Ovary (tissue), 9 donors: ENCODE data around the gene KCNAB2. TPM values are rescaled to one million over a fixed set of nuclear protein-coding genes. Genes with fewer than 3 reads are reported as not detected.

ENCODE experiments used
- DNase-seq, 5 donors: peaks; one replicate each; pipeline ENCODE4 v3.0.0-alpha.2; 2019 to 2020
- H3K27ac ChIP-seq, 2 donors: fragments of 200-600 bp; one replicate each; pipeline versions ENCODE4 v1.5.1 to v1.8.0; 2019 to 2022
- H3K27me3 ChIP-seq: fragments of 200-600 bp; one replicate; pipeline ENCODE4 v1.8.0; 2022
- H3K36me3 ChIP-seq: fragments of 200-600 bp; sonication (generic); one replicate; pipeline ENCODE4 v1.5.1; 2019
- H3K4me1 ChIP-seq: one replicate; pipeline ENCODE4 v1.8.1; 2013; ENCODE audit warnings: mild to moderate bottlenecking, moderate library complexity; ENCODE audit not compliant: insufficient read depth
- H3K4me3 ChIP-seq: fragments of 200-600 bp; sonication (generic); one replicate; pipeline ENCODE4 v1.5.1; 2017
- H3K9me3 ChIP-seq, 2 donors: fragments of 200-600 bp in 1 of 2; sonication (generic) in 1 of 2; one replicate each; pipeline versions ENCODE4 v1.5.1 to v1.8.1; 2013 to 2019; ENCODE audit warnings: mild to moderate bottlenecking in 1 of 2, moderate library complexity in 1 of 2
- CTCF ChIP-seq, 3 donors: fragments of 450-650 bp in 2 of 3; fragments of 200-600 bp in 1 of 3; IDR thresholded peaks; one replicate each; pipeline versions ENCODE4 v1.5.1 to v1.8.0; 2016 to 2022; ENCODE audit warnings: antibody characterized with exemption in 3 of 3, mild to moderate bottlenecking in 1 of 3
- EP300 ChIP-seq: sonication (generic); formaldehyde crosslinking; IDR thresholded peaks from one replicate; pipeline ENCODE4 v1.6.1; 2017; ENCODE audit warnings: antibody characterized with exemption
- POLR2A ChIP-seq: fragments of 450-650 bp; IDR thresholded peaks from one replicate; pipeline ENCODE4 v1.6.1; 2017; ENCODE audit warnings: antibody characterized with exemption, mild to moderate bottlenecking, moderate library complexity
- WGBS, 3 donors: extraction: QIAGEN DNeasy Blood & Tissue Kit in 1 of 3; methylation state at CpG; one replicate each; pipeline versions ENCODE4 v1.1.5 to v1.1.7; 2013 to 2017; 5-methylcytosine and 5-hydroxymethylcytosine counted together
- intact Hi-C, 4 donors: fragments of 100-400 bp; cut with DNase I; formaldehyde crosslinking; loops; one replicate each; pipeline versions ENCODE4 v1.11.0 to v1.15.1; 2022 to 2023
- polyA plus RNA-seq, 2 donors: library from polyadenylated mRNA; stranded (reverse); fragments of 200-250 nt in 1 of 2; fragments of 350-450 nt in 1 of 2; fragmentation: Illumina TruSeq in 1 of 2; extraction: RNeasy Lipid Tissue Mini Kit (QIAGEN cat#74804) in 1 of 2; gene quantifications; one replicate each; pipeline ENCODE4 v1.2.3, GENCODE V29; 2013 to 2014
- total RNA-seq, 7 donors: library from RNA; depleted of rRNA in 2 of 7; stranded (reverse); fragments of >200 nt in 2 of 7; fragmentation: NEBNext Ultra II Directional in 3 of 7; extraction: Animal tissue kit (Norgen Biotek cat#: 25700) in 3 of 7; gene quantifications; one replicate each; pipeline versions ENCODE4 v1.1.0 to v1.2.4, GENCODE V29; 2016 to 2023
- donor health status: DM: no; HTN: no; CAD: no; lungs with moderate emphysema.
- donor health status: DM: no; HTN: no; CAD: no.
- donor health status: Bipolar disorder and iron deficiency.
- donor health status: DM: yes; HTN: yes; CAD: no.
- donor health status: DM: no; HTN: no; CAD: no.
- donor health status: DM: yes; HTN: yes; CAD: no.

KCNAB2 gene
- total and polyA plus RNA-seq, 9 donors: 2.9 to 18.3 (median 7.1) TPM

DNA sequence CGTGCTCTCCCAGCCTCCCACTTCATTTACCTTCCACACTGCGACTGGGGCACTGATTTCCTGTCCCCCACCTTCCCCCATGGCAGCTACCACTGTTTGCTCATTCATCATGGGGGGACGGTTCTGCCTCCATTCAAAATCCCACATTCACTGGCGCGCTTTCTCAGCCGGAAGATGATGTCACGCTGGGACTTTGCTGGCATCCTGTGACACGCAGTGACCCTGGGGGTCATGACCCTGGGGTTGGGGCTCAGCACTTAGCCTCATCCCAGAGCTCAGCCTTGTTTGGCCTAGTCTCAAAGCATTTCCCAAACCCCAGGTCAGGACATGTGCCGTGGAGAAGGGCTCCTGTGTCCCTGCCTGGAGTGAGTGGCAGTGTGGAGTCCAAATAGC lies 582 bp upstream of the KCNAB2 start:
- WGBS, 3 donors: 80 to 84% (median 82%) methylated on average over 9 of the region's 9 CpGs
- Histone ChIP-seq H3K36me3 (no peaks in the 10 kb centered on the region), H3K9me3 (no peaks in the 10 kb centered on the region), H3K4me1 (peaks cover 3% of the 10 kb centered on the region), H3K27me3 (no peaks in the 10 kb centered on the region), H3K27ac (no peak overlapping the region), H3K4me3 (no peak overlapping the region)
- no peak for TF ChIP-seq CTCF (IDR thresholded peaks at IDR 0.05)
- TF ChIP-seq EP300: no peak
- no peak for TF ChIP-seq POLR2A
- no peak for DNase-seq
- intact Hi-C loops: loop anchor here in 3 of 4 donors (5.0 to 10.0 kb wide), 3 partner anchors 132 to 290 kb away; partner anchors contain the start of gene HES3 (in 1 of the 3)

GRCh38 chr1:6046279-6046678 lies 591 bp downstream of the KCNAB2 start:
- Histone ChIP-seq H3K27ac (no peak overlapping the region), H3K9me3 (no peaks in the 10 kb centered on the region), H3K4me1 (peaks cover 2% of the 10 kb centered on the region), H3K4me3 (no peak overlapping the region), H3K36me3 (no peaks in the 10 kb centered on the region), H3K27me3 (no peaks in the 10 kb centered on the region)
- TF ChIP-seq EP300: no peak
- TF ChIP-seq POLR2A: no peak
- TF ChIP-seq CTCF (IDR thresholded peaks at IDR 0.05): no peak
- WGBS, 3 donors: 79 to 87% (median 80%) methylated on average over 14 of the region's 14 CpGs
- DNase-seq: no peak
- intact Hi-C loops: loop anchor here in 3 of 4 donors (5.0 to 10.0 kb wide), 3 partner anchors 131 to 289 kb away; partner anchors contain the start of gene HES3 (in 1 of the 3)

GRCh38 chr1:6048179-6048867 lies 2.6 kb downstream of the KCNAB2 start:
- no peaks in the 10 kb centered on the region for H3K36me3 ChIP-seq
- no peaks in the 10 kb centered on the region for H3K27me3 ChIP-seq
- 88 to 92% (median 91%) methylated on average over 14 of the region's 14 CpGs for WGBS, 3 donors
- intact Hi-C loops: loop anchor here in 3 of 4 donors (5.0 to 10.0 kb wide), 3 partner anchors 129 to 286 kb away; partner anchors contain the start of gene HES3 (in 1 of the 3)
- no peak for TF ChIP-seq POLR2A
- no peak for TF ChIP-seq EP300
- no peak for TF ChIP-seq CTCF (IDR thresholded peaks at IDR 0.05)
- H3K9me3 ChIP-seq: no peaks in the 10 kb centered on the region
- no peak overlapping the region for H3K27ac ChIP-seq
- no peak overlapping the region for H3K4me3 ChIP-seq
- no peak for DNase-seq
- no peaks in the 10 kb centered on the region for H3K4me1 ChIP-seq

DNA sequence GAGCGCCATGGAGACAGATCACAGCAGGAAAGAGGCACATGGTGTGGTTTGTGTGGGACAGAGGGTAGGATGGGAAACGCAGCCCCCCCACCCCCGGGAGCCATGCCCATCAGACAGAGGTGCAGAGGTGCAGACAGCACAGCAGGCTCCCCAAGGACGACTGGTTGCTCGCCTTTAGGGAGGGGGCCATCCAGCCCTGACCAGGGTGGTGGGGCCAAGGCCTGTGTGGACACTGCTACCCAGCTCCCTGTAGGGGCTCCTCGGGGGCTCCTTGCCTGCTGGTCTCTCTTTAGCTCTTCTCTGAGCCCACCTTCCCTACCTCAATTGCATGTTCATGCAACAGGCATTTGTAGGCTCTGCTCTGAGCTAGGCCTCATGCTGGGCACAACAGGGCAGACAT lies 3.7 kb downstream of the KCNAB2 start:
- TF ChIP-seq POLR2A (no peak), CTCF (IDR thresholded peaks at IDR 0.05) (no peak), EP300 (no peak)
- no peaks in the 10 kb centered on the region for H3K36me3 ChIP-seq
- H3K4me1 ChIP-seq: no peaks in the 10 kb centered on the region
- DNase-seq: no peak
- 79 to 91% (median 80%) methylated on average over 6 of the region's 6 CpGs for WGBS, 3 donors
- no peaks in the 10 kb centered on the region for H3K27me3 ChIP-seq
- intact Hi-C loops: loop anchor here in 3 of 4 donors (5.0 to 10.0 kb wide), 3 partner anchors 128 to 285 kb away; partner anchors contain the start of gene HES3 (in 1 of the 3)
- no peak overlapping the region for H3K27ac ChIP-seq
- no peak overlapping the region for H3K4me3 ChIP-seq
- no peaks in the 10 kb centered on the region for H3K9me3 ChIP-seq
